ENCODE measurements around the gene SMIM28. TPM values are rescaled to one million over a fixed set of nuclear protein-coding genes. Genes with fewer than 3 reads are reported as not detected.

The SMIM28 gene
- total RNA-seq, 1 donor from 2014 or later, result not detected

DNA sequence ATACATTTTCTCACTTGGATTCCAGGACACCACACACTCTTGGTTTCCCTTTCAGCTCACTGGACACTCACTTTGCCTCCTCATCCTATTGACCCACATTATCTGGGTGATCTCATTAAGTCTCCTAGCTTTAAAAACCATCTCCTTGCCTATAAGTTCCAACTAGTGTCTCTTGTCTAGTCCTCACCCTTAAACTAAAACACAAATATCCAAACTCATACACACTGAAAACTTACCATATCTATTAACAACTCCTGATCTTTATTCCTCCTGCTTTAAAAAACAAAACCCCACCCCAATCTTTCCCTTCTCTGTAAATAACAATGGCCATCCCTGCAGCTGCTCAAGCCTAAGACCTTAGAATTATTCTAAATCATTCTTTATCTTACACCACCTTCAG lies 3.5 kb upstream of the SMIM28 start:
- DNase-seq (ENCODE audit: low spot score), result no peak

- DNase-seq (ENCODE audit: low spot score), result no peak
These were observed 2.9 kb upstream of the SMIM28 start for GRCh38 chr6:138374815-138375214.

DNA sequence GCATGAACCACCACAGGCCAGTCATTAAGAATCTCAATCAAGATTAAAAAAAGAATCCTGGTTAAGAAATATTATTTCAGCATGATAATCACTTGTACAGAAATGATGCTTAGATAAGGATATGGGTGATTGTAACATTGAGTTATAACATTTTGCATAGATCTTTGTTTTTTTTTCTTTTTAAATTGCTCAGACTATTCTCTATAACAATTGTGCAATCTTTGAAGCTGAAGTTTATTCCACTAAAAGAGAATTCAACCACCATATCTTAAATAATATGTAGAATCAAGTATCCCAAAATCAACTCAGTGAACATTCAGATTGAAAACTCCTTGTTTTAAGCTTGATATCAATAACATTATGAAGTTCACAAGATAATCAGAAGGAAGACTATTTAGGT lies 663 bp upstream of the SMIM28 start:
- no peak for DNase-seq (ENCODE audit: low spot score)

DNA sequence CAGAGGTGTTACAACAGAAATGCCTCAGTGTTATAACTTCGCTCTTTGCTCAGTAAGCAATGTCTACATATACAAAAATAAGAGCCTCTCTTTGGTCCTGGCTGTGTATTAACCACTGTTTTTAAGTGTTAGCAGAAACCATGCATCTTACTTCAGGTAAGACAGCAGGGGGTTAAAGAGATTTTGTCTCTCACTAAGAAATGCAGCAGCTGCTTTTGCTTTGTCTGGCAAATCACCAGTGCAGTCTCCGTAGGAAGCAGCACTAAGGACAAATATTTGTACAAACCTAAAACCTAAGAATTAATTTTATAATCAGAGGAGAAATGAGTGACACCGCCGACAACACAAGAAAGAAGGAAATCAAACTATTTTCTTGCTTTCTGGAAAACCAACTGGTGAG lies 758 bp downstream of the SMIM28 start:
- no peak for DNase-seq (ENCODE audit: low spot score)

DNA sequence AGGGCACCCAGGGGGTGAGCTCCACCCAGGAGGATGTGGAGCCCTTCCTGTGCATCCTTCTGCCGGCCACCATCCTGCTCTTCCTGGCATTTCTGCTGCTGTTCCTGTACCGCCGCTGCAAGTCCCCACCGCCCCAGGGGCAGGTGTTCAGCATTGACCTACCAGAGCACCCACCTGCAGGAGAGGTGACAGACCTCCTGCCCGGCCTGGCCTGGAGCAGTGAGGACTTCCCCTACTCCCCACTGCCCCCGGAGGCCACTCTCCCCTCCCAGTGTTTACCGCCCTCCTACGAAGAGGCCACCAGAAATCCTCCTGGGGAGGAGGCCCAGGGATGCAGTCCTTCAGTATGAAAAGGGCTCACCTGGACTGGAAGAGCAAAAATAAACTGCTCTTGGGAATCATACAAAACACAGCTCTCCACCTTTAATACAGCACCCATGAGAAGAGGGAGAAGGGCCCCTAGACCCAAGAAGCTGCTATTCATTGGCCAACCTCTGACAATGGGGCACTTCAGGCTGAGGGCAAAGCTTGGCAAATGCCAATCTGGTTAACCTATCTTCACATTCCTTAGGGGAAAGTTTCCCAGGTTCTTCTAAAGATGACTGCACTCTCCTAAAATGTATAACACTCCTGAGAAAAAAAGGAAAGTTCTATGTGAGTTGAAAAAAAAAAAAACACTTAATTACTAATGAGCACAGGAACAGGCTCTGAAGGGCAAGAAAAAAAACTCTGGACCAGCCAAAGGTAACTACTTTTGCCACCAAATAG lies 5.0 kb downstream of the SMIM28 start:
- no peak for DNase-seq (ENCODE audit: low spot score)

- DNase-seq (ENCODE audit: low spot score), result no peak
These were observed 6.1 kb downstream of the SMIM28 start for GRCh38 chr6:138383776-138384175.

- DNase-seq (ENCODE audit: low spot score), result no peak
These were observed 9.2 kb downstream of the SMIM28 start for GRCh38 chr6:138386897-138387296.

DNA sequence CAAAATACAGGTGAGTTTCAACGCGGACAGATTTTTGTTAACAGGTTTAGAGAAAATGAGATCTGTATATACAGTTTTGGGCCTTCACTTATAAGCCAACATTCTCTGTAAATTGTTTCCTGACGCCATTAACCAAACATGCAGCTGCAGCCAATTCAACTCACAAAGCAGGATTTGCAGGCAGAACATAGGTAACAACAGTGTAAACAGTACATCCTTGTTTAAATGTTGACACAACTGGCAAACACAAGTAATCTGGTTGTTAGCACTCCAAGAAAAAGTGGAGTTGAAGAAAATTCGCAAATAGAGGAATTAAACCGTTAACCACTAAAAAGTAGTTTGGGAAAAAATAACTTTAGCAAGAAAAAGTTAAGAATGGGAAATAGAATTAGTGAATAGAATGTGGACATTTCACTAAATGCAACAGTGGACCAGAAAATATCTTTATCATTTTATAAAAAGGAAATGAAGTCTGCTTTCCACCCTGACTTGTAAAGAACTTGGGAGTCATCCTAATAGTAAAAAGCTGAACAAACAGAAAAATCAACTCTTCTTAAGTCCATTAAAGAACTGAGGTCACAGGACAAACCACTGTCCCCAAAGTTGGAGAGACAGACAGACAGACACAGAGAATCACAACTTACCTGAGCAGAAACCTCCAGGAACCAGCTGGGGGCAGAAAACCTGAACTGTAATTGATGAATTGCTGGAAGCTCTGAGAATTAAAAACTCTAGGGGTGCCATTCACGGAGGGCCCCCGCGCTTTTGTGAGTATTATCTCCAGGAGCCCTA lies 10.1 kb downstream of the SMIM28 start:
- no peak for DNase-seq (ENCODE audit: low spot score)

DNA sequence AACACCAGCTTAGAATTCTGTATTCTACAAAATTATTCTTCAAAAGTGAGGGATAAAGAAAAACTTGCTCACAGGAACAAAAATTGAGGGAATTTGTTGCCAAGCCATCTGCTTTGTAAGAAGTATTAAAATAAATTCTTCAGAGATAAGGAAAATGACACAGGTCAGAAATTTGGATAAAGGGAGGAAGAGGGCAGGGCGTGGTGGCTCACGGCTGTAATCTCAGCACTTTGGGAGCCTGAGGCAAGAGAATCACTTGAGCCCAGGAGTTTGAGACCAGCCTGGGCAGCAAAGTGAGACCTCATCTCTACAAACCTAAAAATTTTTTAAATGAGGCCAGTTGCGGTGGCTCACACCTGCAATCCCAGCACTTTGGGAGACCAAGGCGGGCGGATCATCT lies 11.8 kb downstream of the SMIM28 start:
- no peak for DNase-seq (ENCODE audit: low spot score)

DNA sequence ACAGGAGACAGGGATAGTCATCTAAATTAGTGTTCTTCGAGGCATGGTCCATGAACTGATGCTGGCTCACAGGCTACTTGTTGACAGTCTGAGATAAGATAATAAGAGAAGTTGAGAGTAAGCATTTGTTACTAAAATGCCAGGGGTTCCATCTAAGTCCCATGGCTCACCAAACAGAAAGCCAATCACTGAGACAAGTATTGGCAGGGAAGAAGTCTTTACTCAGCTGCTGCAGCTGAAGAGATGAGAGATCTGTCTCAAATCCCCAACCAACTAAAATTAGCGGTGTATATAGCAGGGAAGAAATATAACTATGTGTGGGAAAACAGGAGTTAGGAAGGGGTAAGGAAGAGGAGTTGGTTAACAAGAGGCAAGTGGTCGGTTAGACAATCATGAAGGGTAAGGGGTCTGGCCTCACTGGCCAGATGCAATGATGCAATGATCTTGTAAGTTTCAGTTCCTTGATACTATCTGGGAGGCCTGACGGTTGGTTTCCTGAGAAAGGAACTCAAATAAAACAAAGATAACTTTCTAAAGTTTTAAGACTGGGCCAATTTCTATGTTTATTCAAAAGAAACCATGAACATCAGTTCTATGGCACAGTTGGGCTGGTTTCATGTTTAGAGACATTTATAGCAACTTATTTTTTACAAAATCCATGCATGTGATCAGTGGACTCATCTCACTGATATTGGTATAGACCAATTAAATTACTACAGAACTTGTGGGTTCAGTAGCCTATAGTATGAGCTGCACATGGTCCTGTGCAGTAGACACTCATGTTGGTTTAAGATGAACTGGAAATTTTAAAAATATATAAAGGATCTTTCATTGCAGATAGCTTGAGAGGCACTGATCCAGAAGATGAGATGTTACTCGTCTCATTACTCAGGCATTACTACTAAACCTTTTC lies 16.4 kb downstream of the SMIM28 start:
- DNase-seq (ENCODE audit: low spot score), result no peak

GRCh38 chr6:138396709-138397108 lies 19.0 kb downstream of the SMIM28 start:
- DNase-seq (ENCODE audit: low spot score), result no peak

GRCh38 chr6:138397128-138398122 lies 19.7 kb downstream of the SMIM28 start:
- DNase-seq (ENCODE audit: low spot score), result no peak

- DNase-seq (ENCODE audit: low spot score), result no peak
These were observed 22.6 kb downstream of the SMIM28 start for GRCh38 chr6:138400326-138400725.

DNA sequence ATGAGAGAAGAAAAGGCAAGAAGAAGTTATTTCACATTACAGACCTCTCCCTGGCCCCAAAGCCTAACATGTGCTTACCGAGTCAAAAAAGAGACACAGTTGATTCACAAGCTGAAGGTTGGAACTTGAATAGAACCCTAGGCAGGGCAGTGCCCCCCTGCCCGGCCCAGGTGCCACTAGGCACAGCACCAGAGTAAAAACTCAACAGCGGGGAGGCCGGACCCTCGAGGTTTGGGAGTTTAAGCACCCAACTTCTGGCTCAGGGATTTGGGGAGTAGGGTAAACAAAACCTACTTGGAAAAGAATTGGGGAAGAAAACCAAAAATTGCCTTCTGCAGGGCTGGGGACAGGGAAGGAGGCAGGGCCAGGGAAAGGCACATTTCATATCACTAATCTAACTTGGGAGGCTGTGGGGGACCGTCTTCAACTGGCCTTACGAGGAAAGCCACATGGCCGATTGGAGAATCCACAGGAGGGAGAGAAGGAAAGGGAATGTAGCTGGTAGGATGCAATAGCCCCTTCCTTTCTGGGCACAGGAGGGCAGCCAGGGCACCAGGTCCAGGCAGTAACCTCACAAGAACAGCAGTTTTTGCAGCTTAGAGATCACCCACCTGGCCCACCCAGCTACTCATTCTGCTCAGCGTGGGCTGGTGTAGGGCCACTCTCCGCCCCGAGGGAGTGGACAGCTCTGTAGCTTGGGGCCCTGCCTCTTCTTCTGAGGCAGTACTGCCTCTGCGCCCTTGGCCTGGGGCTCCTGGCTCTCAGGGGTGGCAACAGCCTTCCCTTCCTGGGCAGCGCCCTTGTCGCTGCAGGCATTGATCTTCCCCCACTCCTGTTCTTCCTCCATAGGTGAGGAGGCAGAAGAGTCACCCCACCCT lies 24.5 kb downstream of the SMIM28 start:
- DNase-seq (ENCODE audit: low spot score), result no peak

DNA sequence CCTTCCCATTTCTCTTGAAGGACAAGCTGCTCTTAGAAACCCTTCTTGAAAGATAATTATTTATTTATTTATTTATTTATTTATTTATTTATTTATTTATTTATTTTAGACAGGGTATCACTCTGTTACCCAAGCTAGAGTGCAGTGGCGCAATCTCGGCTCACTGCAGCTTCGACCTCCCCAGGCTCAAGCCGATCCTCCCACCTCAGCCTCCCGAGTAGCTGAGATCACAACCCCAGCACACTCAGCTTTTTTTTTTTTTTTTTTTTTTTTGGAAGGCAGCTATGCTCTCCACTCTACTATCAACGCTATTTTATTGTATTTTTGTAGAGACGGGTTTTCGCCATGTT lies 25.1 kb downstream of the SMIM28 start:
- DNase-seq (ENCODE audit: low spot score), result no peak

- peak; percentile 50 for DNase-seq (ENCODE audit: low spot score)
These were observed 25.7 kb downstream of the SMIM28 start for GRCh38 chr6:138403324-138403800.

DNA sequence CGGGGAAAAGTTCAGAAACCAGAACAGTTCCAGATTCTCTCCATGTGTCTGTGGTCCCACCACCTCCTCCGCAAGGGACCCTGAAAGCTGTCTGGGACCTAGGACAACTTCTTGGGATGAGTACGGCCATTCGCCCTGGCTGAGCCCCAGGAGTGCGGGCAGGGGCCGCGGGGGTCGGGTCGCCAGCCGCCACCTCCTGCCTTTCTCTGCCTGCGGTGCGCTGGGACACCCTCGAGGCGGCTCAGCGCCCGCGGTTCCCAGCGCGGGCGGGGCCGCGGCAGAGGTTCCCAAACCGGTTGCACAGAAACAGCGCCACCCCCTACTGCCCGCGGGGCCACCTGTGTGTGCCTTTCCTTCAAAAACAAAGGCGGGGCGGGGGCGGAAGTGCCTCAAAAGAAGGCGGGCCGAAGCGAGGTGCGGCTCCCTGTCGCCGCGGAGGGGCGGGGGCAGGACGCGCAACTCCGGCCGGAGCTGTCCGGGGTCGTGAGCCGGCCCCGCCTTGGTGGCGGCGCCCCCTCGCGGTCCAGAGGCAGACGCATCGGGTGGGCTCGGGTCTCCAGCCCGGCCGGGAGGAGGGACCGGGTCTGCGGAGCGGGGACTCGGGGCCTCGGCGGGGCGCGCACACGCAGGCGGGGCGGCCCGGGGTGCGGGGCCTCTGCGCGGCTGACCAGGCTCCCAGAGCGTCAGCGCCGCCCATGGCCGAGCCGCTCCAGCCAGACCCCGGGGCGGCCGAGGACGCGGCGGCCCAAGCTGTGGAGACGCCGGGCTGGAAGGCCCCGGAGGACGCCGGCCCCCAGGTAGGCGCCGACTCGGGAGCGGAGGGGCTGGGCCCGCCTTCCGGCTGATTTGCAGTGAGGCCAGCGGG lies 26.3 kb downstream of the SMIM28 start, which contains the start of gene HEBP2:
HEBP2 (plus strand) TSS at position 423 of the 865 bp plus-strand sequence; CDS start at position 696, 273 bp downstream.
- peak; percentile 97 for DNase-seq (ENCODE audit: low spot score)

DNA sequence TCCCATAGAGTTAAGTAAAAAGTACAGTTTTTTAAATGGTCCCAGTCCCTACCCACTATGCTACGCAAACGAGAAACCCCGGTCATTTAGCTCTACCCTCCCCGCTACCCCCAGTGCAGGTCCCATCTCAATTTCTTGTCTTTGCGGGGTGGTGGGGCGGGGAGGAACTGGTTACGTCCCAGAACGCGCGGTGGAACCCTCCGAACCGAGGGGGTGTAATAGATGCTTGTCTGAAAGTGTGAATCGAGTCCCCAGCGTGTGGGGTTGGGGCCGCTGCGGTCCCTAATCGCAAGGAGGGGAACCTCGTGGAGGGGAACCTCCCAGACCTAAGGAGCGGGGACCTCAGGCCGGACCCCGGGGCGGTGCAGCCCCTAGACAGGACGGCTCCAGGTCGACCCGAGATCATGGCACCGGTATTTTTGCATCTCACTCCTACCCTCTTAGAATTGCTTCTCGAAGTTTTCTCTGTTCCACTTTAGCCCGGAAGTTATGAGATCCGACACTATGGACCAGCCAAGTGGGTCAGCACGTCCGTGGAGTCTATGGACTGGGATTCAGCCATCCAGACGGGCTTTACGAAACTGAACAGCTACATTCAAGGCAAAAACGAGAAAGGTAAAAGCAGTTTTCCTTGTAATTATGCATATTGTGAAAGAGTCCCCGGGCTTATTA lies 27.1 kb downstream of the SMIM28 start:
- DNase-seq (ENCODE audit: low spot score), result no peak
